ENCODE data around the gene ATMIN. TPM values are rescaled to one million over a fixed set of nuclear protein-coding genes. Genes with fewer than 3 reads are reported as not detected.
A peak's percentile ranks its signal among the peaks of the same experiment; 100 is the strongest.

ATMIN gene
- total and polyA plus RNA-seq, 2 experiments from 2014 or later = 22.0 to 60.5 TPM

GRCh38 chr16:81004646-81005353 lies 30.8 kb upstream of the ATMIN start:
- Histone ChIP-seq H3F3A (replicated peaks; ENCODE audit: low read depth) (no peaks in the 10 kb centered on the region), H3K27me3 (ENCODE audit: insufficient read depth) (no peaks in the 10 kb centered on the region), H4K20me1 (replicated peaks; ENCODE audit: insufficient read depth) (peaks cover 13% of the 10 kb centered on the region; the same call in 1 of the 2 replicates), H3K9me2 (ENCODE audit: insufficient read depth) (no peaks in the 10 kb centered on the region), H3K4me3 (no peak overlapping the region), H3K4me2 (peak overlapping the region; percentile 47; the same call in 1 of the 2 replicates), H3K27ac (ENCODE audit: low read depth) (no peak overlapping the region), H2AFZ (no peak overlapping the region), H3K36me3 (ENCODE audit: insufficient read depth) (no peaks in the 10 kb centered on the region), H3K4me1 (ENCODE audit: insufficient read depth) (peaks cover 7% of the 10 kb centered on the region), H3K79me2 (replicated peaks; ENCODE audit: insufficient read depth) (peaks cover 88% of the 10 kb centered on the region)
- no peak for ATAC-seq
- Mint-ChIP-seq H3K27ac (no peak overlapping the region), H3K27me3 (ENCODE audit: insufficient read depth, low read depth, poor library complexity) (peaks cover 8% of the 10 kb centered on the region), H3K4me3 (peak overlapping the region; percentile 58), H3K9me3 (no peaks in the 10 kb centered on the region), H3K4me1 (peaks cover 22% of the 10 kb centered on the region), H3K36me3 (ENCODE audit: low read depth) (peaks cover 3% of the 10 kb centered on the region; the same call in 1 of the 3 replicates)
- TF ChIP-seq CTCF (conservative IDR thresholded peaks at IDR 0.05; ENCODE audit: low read depth in 2 of 2) = peak; percentile 47 to 79
- no peak for TF ChIP-seq REST (IDR thresholded peaks at IDR 0.05; ENCODE audit: unreplicated experiment)
- DNase-seq (ENCODE audit: low spot score) = peak; percentile 82

GRCh38 chr16:81005610-81006161 lies 30.0 kb upstream of the ATMIN start:
- peak; percentile 30 for DNase-seq (ENCODE audit: low spot score)
- Histone ChIP-seq H3K4me2 (peak overlapping the region; percentile 89), H4K20me1 (replicated peaks; ENCODE audit: insufficient read depth) (peaks cover 10% of the 10 kb centered on the region; the same call in 1 of the 2 replicates), H3F3A (replicated peaks; ENCODE audit: low read depth) (no peaks in the 10 kb centered on the region), H3K4me3 (peak overlapping the region; percentile 91), H3K27me3 (ENCODE audit: insufficient read depth) (no peaks in the 10 kb centered on the region), H3K36me3 (ENCODE audit: insufficient read depth) (no peaks in the 10 kb centered on the region), H3K27ac (ENCODE audit: low read depth) (no peak overlapping the region), H3K4me1 (ENCODE audit: insufficient read depth) (peaks cover 7% of the 10 kb centered on the region), H2AFZ (no peak overlapping the region), H3K9me2 (ENCODE audit: insufficient read depth) (no peaks in the 10 kb centered on the region), H3K79me2 (replicated peaks; ENCODE audit: insufficient read depth) (peaks cover 88% of the 10 kb centered on the region)
- no peak for TF ChIP-seq ZNF114 (CRISPR knock-in tag; IDR thresholded peaks at IDR 0.05)
- TF ChIP-seq ZNF331 (CRISPR knock-in tag; IDR thresholded peaks at IDR 0.05; ENCODE audit: low read depth) = no peak
- TF ChIP-seq ETS1 (IDR thresholded peaks at IDR 0.05) = no peak
- Mint-ChIP-seq H3K36me3 (ENCODE audit: low read depth) (peaks cover 4% of the 10 kb centered on the region; the same call in 1 of the 3 replicates), H3K27me3 (ENCODE audit: insufficient read depth, low read depth, poor library complexity) (peaks cover 7% of the 10 kb centered on the region), H3K4me1 (peaks cover 22% of the 10 kb centered on the region), H3K4me3 (peak overlapping the region; percentile 98), H3K9me3 (no peaks in the 10 kb centered on the region), H3K27ac (peak overlapping the region; percentile 42)
- ATAC-seq = no peak
